HepG2 (cell line): ENCODE results near the gene NFYC. TPM values are rescaled to one million over a fixed set of nuclear protein-coding genes. Genes with fewer than 3 reads are reported as not detected.
A peak's percentile ranks its signal among the peaks of the same experiment; 100 is the strongest.

Experiments used
- ATAC-seq: fragments of 200-7000 bp; cut with Tn5 transposase; 3 replicates; pipeline ENCODE4 v1.9.1; 2020; ENCODE audit warnings: mild to moderate bottlenecking, moderate library complexity
- BruUV-seq: library from RNA; stranded (reverse); fragments of 400-500 nt; replicated peaks from 2 replicates; lab custom pipeline; 2021; lab: Mats Ljungman, UMichigan
- CTCF ChIA-PET: fragments of 300-600 bp; formaldehyde crosslinking; extraction: SDS; loops from one replicate; lab custom pipeline; 2021; ENCODE audit warnings: low total read pairs, inconsistent platforms, low intra/inter-chr PET ratio; lab: Yijun Ruan, JAX
- POLR2A ChIA-PET: fragments of 350-600 bp; sonication (Branson Sonifier 250); formaldehyde crosslinking; loops from one replicate; lab custom pipeline; 2020; ENCODE audit warnings: antibody characterized with exemption, inconsistent platforms; lab: Yijun Ruan, JAX
- DNase-seq: peaks from one replicate; pipeline ENCODE4 v3.0.0-alpha.2; 2015; ENCODE audit warnings: low spot score
- FAIRE-seq: peaks from 3 replicates; lab custom pipeline; 2011; peaks lifted over from hg19 to GRCh38; lab: Jason Lieb, UNC
- H2AFZ ChIP-seq: one replicate; pipeline ENCODE4 v1.6.1; 2011; ENCODE audit warnings: low read length, inconsistent platforms
- H3K27ac ChIP-seq: fragments of 300-600 bp; 3 replicates; pipeline ENCODE4 v1.8.0; 2011; ENCODE audit warnings: mixed run types, mild to moderate bottlenecking, mixed read lengths, low read length, inconsistent platforms; ENCODE audit not compliant: insufficient read depth; ENCODE audit errors: extremely low read length
- H3K27me3 ChIP-seq, 2 experiments: fragments of 200-600 bp in 1 of 2; 2 replicates in 1 of 2; 3 replicates in 1 of 2; pipeline versions ENCODE4 v1.6.0 to v1.8.0; 2011; ENCODE audit warnings: low read length in 2 of 2, mild to moderate bottlenecking in 2 of 2, moderate library complexity in 2 of 2, inconsistent platforms in 1 of 2; ENCODE audit not compliant: insufficient read depth in 2 of 2, control insufficient read depth in 1 of 2
- H3K36me3 ChIP-seq, 2 experiments: fragments of 200-600 bp in 1 of 2; replicated peaks in 1 of 2; 2 replicates in 1 of 2; 3 replicates in 1 of 2; pipeline versions ENCODE4 v1.5.1 to v1.8.0; 2011; ENCODE audit warnings: low read length in 2 of 2, inconsistent platforms in 1 of 2; ENCODE audit not compliant: insufficient read depth in 2 of 2, control insufficient read depth in 1 of 2
- H3K4me1 ChIP-seq: 2 replicates; pipeline ENCODE4 v1.5.1; 2012; ENCODE audit warnings: low read length, inconsistent platforms; ENCODE audit not compliant: insufficient read depth
- H3K4me2 ChIP-seq: 2 replicates; pipeline ENCODE4 v1.6.0; 2011; ENCODE audit warnings: low read depth, low read length, inconsistent platforms
- H3K4me3 ChIP-seq, 3 experiments: fragments of 200-600 bp in 1 of 3; sonication (generic), shearing (Covaris generic) in 1 of 3; replicated peaks in 1 of 3; 2 replicates each; pipeline ENCODE4 v1.5.1; 2011 to 2016; ENCODE audit warnings: low read length in 3 of 3, inconsistent platforms in 2 of 3, low read depth in 2 of 3, mild to moderate bottlenecking in 2 of 3, control low read depth in 1 of 3, mixed read lengths in 1 of 3; ENCODE audit not compliant: insufficient read depth in 1 of 3
- H3K79me2 ChIP-seq: one replicate; pipeline ENCODE4 v1.6.1; 2011; ENCODE audit warnings: low read length, inconsistent platforms; ENCODE audit not compliant: insufficient read depth
- H3K9ac ChIP-seq: 2 replicates; pipeline ENCODE4 v1.6.0; 2011; ENCODE audit warnings: mild to moderate bottlenecking, low read depth, low read length, inconsistent platforms; ENCODE audit not compliant: insufficient read depth
- H3K9me3 ChIP-seq: 2 replicates; pipeline ENCODE4 v1.5.1; 2012; ENCODE audit warnings: mild to moderate bottlenecking, low read length
- H4K20me1 ChIP-seq: 2 replicates; pipeline ENCODE4 v1.6.0; 2011; ENCODE audit warnings: inconsistent platforms, mild to moderate bottlenecking, low read length, moderate library complexity; ENCODE audit not compliant: insufficient read depth
- ATF2 ChIP-seq: sonication (generic); formaldehyde crosslinking; IDR thresholded peaks from 2 replicates; pipeline ENCODE4 v1.4.0; 2020; ENCODE audit warnings: missing genetic modification reagents
- E2F2 ChIP-seq: sonication (generic); formaldehyde crosslinking; IDR thresholded peaks from 2 replicates; pipeline ENCODE4 v1.4.0; 2020; ENCODE audit warnings: missing genetic modification reagents, borderline replicate concordance
- EHMT2 ChIP-seq: fragments of 200-600 bp; sonication (generic); IDR thresholded peaks from 2 replicates; pipeline ENCODE4 v1.7.0; 2017; ENCODE audit warnings: antibody characterized with exemption, low read depth, low read length, borderline replicate concordance
- EP300 ChIP-seq, 3 experiments: sonication (generic) in 1 of 3; formaldehyde crosslinking in 1 of 3; IDR thresholded peaks; 2 replicates each; pipeline versions ENCODE4 v1.5.1 to v1.6.1; 2011 to 2020; ENCODE audit warnings: low read depth in 2 of 3, low read length in 2 of 3, borderline replicate concordance in 1 of 3, improper control_type of control experiment in 1 of 3, mild to moderate bottlenecking in 1 of 3, missing genetic modification reagents in 1 of 3, moderate library complexity in 1 of 3
- IRF2 ChIP-seq: IDR thresholded peaks from 2 replicates; pipeline ENCODE4 v1.6.1; 2018; ENCODE audit warnings: missing genetic modification reagents, missing compliant biosample characterization
- KAT7 ChIP-seq: IDR thresholded peaks from 2 replicates; pipeline ENCODE4 v1.6.1; 2018; ENCODE audit warnings: borderline replicate concordance, missing compliant biosample characterization
- MLX ChIP-seq: IDR thresholded peaks from 2 replicates; pipeline ENCODE4 v1.6.1; 2016
- RBFOX2 ChIP-seq: fragments of 200-400 bp; formaldehyde crosslinking; IDR thresholded peaks from 2 replicates; pipeline ENCODE4 v1.6.1; 2017; ENCODE audit warnings: low read depth, mild to moderate bottlenecking, low read length
- RFXANK ChIP-seq: IDR thresholded peaks from 2 replicates; pipeline ENCODE4 v1.6.1; 2016
- RXRB ChIP-seq: IDR thresholded peaks from 2 replicates; pipeline ENCODE4 v1.6.1; 2016; ENCODE audit warnings: borderline replicate concordance, missing genetic modification reagents, missing compliant biosample characterization
- ZNF503 ChIP-seq: sonication (generic); formaldehyde crosslinking; IDR thresholded peaks from 2 replicates; pipeline ENCODE4 v1.4.0; 2020; ENCODE audit warnings: missing genetic modification reagents
- WGBS: methylation state at CpG from one replicate; pipeline ENCODE4 v1.1.6; 2017; ENCODE audit warnings: low lambda C conversion rate; 5-methylcytosine and 5-hydroxymethylcytosine counted together
- in situ Hi-C: cut with HindIII; loops from 2 replicates; pipeline ENCODE4 v1.10.0; 2017; ENCODE audit warnings: low pct_unique_long_range_greater_than_20kb; ENCODE audit not compliant: extremely low pct_ligation_motif_present
- intact Hi-C: fragments of 100-400 bp; cut with micrococcal nuclease; formaldehyde crosslinking; loops from one replicate; pipeline ENCODE4 v1.10.0; 2022; ENCODE audit not compliant: unreplicated experiment
- polyA plus RNA-seq, 8 experiments: library from polyadenylated mRNA; depleted of rRNA in 3 of 8; stranded (reverse) in 7 of 8; unstranded in 1 of 8; fragments of >200 nt; fragmentation: Illumina TruSeq in 4 of 8; extraction: Trizol in 4 of 8; gene quantifications; 2 replicates each; pipeline versions ENCODE4 v1.2.1 to v1.2.3, GENCODE V29; 2011 to 2016; ENCODE audit warnings: low read depth in 4 of 8, missing spikeins in 1 of 8, mixed read lengths in 1 of 8; ENCODE audit not compliant: insufficient read depth in 1 of 8
- total RNA-seq, 5 experiments: library from RNA; depleted of rRNA; stranded (reverse); fragments of >200 nt; fragmentation: Illumina TruSeq; extraction: Trizol; gene quantifications; 2 replicates each; pipeline ENCODE4 v1.2.3, GENCODE V29; 2016; ENCODE audit warnings: low read depth in 1 of 5

NFYC gene
- total and polyA plus RNA-seq, 2 of the 13 experiments (the other 11 are each of a cell fraction or from before 2014, with no cell fraction given) = 33.9 to 73.7 TPM

DNA sequence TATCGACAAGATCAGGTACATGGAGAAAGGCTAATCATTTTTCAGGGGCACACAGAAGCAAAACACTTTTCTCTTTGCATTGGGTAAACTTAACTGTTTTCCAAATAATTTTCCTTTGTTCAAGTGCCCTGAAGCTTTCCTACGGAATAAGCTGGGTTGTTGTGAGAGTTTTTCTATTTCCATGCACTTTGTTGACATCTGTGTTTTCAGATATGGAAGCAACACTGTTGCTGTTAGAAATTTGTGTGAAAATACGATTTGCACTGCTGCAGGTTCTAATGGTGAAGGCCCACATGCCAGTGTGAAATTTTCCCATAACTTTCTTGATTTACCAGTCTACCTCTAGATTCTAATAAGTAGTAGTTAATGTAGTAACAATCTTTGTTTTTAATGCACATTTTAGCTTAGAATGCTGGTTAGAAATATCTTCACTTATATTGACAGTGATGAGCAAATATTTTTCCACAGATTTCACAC, 18.3 kb downstream of the NFYC start:
- peak overlapping the region; percentile 88 for H3K9ac ChIP-seq
- no peak for FAIRE-seq

More for the DNA sequence above, 18.3 kb downstream of the NFYC start:
- TF ChIP-seq RXRB (CRISPR knock-in tag) (0 out of 2 replicates have a peak, but pooled peaks have one; percentile 11), EHMT2 (no peak), RBFOX2 (peak; percentile 31; the same call in 1 of the 2 replicates), IRF2 (CRISPR knock-in tag) (no peak; the same call in 1 of the 2 replicates), MLX (CRISPR knock-in tag) (0 out of 2 replicates have a peak, but pooled peaks have one; percentile 7), ZNF503 (CRISPR knock-in tag) (0 out of 2 replicates have a peak, but pooled peaks have one; percentile 10), ATF2 (CRISPR knock-in tag) (0 out of 2 replicates have a peak, but pooled peaks have one; percentile 10), E2F2 (no peak), EP300 (IDR thresholded peaks at IDR 0.05; ENCODE audit: low read depth in 2 of 2, low read length in 2 of 2) (peak in 1 of 2 experiments; percentile 2; a peak in 1 of 4 replicates), EP300 (CRISPR knock-in tag; IDR thresholded peaks at IDR 0.05; ENCODE audit: borderline replicate concordance) (no peak), RFXANK (CRISPR knock-in tag) (0 out of 2 replicates have a peak, but pooled peaks have one; percentile 13), KAT7 (CRISPR knock-in tag) (0 out of 2 replicates have a peak, but pooled peaks have one; percentile 38)
- no peak for DNase-seq
- in situ Hi-C loops = no loop called here
- H3K27ac ChIP-seq = peak overlapping the region; percentile 96
- BruUV-seq = TSS peak; percentile 60
- H3K9me3 ChIP-seq = no peaks in the 10 kb centered on the region
- CTCF ChIA-PET = no interaction called here
- ATAC-seq = no peak
- no peaks in the 10 kb centered on the region; a peak in 1 of 5 replicates for H3K27me3 ChIP-seq
- peak overlapping the region; percentile 63 to 85 (median 76) for H3K4me3 ChIP-seq
- H2AFZ ChIP-seq = no peak overlapping the region
- intact Hi-C loops = loop anchor here (1.0 kb wide), 1 partner anchor 18 kb away; no protein-coding TSS in a partner anchor
- H3K4me2 ChIP-seq = peak overlapping the region; percentile 78
- peaks cover 0 to 1% of the 10 kb centered on the region in 2 experiments; a peak in 1 of 5 replicates for H3K36me3 ChIP-seq
- peaks cover 87% of the 10 kb centered on the region for H3K79me2 ChIP-seq
- WGBS = 3% methylated on average over 3 of the region's 3 CpGs
- POLR2A ChIA-PET = interaction anchor here (0.9 to 4.9 kb wide), 5 partner anchors 17 to 111 kb away, joined by 3 to 147 read pairs (median 4); partner anchors contain the start of gene NFYC
- peaks cover 67% of the 10 kb centered on the region for H3K4me1 ChIP-seq
- no peaks in the 10 kb centered on the region for H4K20me1 ChIP-seq
